WERI-Rb-1 (cell line): ENCODE results near the gene MACC1.

Experiments used
- DNase-seq: peaks from one replicate; pipeline ENCODE4 v3.0.0-alpha.2; 2020
- H3K27ac ChIP-seq: fragments of 250-450 bp; sonication (Bioruptor Pico); 2 replicates; pipeline ENCODE4 v1.5.1; 2020; ENCODE audit warnings: mild to moderate bottlenecking, moderate library complexity
- H3K27me3 ChIP-seq: fragments of 250-450 bp; sonication (Bioruptor Pico); 2 replicates; pipeline ENCODE4 v1.5.1; 2021; ENCODE audit warnings: mild to moderate bottlenecking, low read depth, moderate library complexity; ENCODE audit not compliant: insufficient read depth, severe bottlenecking
- H3K36me3 ChIP-seq: fragments of 250-450 bp; sonication (Bioruptor Pico); 2 replicates; pipeline ENCODE4 v1.5.1; 2020; ENCODE audit warnings: mild to moderate bottlenecking, moderate library complexity
- H3K4me3 ChIP-seq: 2 replicates; pipeline ENCODE4 v1.5.1; 2011; ENCODE audit warnings: low read depth, mild to moderate bottlenecking, control low read depth, low read length
- H3K9me3 ChIP-seq: fragments of 250-450 bp; sonication (Bioruptor Pico); 2 replicates; pipeline ENCODE4 v1.5.1; 2021; ENCODE audit warnings: mild to moderate bottlenecking, moderate library complexity; ENCODE audit not compliant: severe bottlenecking
- TF ChIP-seq, protein P1 (sequence below): IDR thresholded peaks from 2 replicates; pipeline ENCODE4 v1.5.1; 2011; ENCODE audit warnings: low read depth, mild to moderate bottlenecking, control low read depth, inconsistent platforms, low read length

The MACC1 gene

GRCh38 chr7:20228654-20229053 is 11.5 kb upstream of the MACC1 start:
- Histone ChIP-seq H3K4me3 (no peak overlapping the region), H3K27ac (no peak overlapping the region), H3K27me3 (no peaks in the 10 kb centered on the region), H3K9me3 (no peaks in the 10 kb centered on the region), H3K36me3 (no peaks in the 10 kb centered on the region)
- TF ChIP-seq, protein P1, sequence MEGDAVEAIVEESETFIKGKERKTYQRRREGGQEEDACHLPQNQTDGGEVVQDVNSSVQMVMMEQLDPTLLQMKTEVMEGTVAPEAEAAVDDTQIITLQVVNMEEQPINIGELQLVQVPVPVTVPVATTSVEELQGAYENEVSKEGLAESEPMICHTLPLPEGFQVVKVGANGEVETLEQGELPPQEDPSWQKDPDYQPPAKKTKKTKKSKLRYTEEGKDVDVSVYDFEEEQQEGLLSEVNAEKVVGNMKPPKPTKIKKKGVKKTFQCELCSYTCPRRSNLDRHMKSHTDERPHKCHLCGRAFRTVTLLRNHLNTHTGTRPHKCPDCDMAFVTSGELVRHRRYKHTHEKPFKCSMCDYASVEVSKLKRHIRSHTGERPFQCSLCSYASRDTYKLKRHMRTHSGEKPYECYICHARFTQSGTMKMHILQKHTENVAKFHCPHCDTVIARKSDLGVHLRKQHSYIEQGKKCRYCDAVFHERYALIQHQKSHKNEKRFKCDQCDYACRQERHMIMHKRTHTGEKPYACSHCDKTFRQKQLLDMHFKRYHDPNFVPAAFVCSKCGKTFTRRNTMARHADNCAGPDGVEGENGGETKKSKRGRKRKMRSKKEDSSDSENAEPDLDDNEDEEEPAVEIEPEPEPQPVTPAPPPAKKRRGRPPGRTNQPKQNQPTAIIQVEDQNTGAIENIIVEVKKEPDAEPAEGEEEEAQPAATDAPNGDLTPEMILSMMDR, result no peak
- no peak for DNase-seq

- Histone ChIP-seq H3K4me3 (no peak overlapping the region), H3K27ac (no peak overlapping the region)
- no peak for DNase-seq
These were observed 10.2 kb upstream of the MACC1 start for GRCh38 chr7:20227291-20227795.

DNA sequence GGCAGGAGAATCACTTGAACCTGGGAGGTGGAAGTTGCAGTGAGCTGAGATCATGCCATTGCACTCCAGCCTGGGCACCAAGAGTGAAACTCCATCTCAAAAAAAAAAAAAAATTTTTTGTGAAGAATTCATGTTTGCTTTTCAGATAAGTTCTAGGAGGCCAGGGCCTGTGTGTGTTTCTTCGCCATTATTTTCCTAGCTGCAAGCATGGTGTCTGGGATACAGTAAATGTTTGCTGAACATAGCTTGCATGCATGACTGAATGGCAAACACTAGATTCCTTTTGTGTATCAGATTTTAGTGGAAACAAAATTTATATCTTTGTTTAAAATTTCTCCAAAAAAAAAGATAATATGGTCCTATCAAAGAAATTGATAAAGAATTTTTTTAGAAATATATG is 9.7 kb upstream of the MACC1 start:
- H3K36me3 ChIP-seq, result no peaks in the 10 kb centered on the region
- H3K27ac ChIP-seq, result no peak overlapping the region

More at GRCh38 chr7:20227291-20227795, 10.2 kb upstream of the MACC1 start:
- Histone ChIP-seq H3K9me3 (no peaks in the 10 kb centered on the region), H3K27me3 (no peaks in the 10 kb centered on the region), H3K36me3 (no peaks in the 10 kb centered on the region)
- TF ChIP-seq, protein P1, result no peak

DNA sequence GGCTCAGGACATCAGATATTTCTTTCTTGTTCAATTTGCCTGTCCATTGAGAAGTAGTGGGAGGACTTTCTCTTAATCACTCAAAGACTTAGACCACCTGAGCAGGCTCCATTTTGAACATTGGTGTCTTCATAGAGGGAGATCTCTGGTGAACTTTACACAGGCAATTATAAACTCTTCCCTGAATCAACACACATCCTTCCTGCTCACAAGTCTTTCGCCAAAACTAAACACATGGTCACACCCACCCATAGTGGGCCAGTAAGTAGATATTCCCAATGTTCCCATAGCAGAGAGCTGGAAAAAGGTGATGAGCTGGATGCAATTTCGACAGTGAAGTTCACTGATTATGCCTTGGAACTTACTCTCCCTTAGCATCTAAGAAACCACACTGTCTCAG is 8.2 kb upstream of the MACC1 start:
- Histone ChIP-seq H3K27ac (no peak overlapping the region), H3K4me3 (no peak overlapping the region), H3K36me3 (no peaks in the 10 kb centered on the region), H3K9me3 (no peaks in the 10 kb centered on the region), H3K27me3 (no peaks in the 10 kb centered on the region)
- TF ChIP-seq, protein P1, result no peak
- no peak for DNase-seq

More for the DNA sequence above, 9.7 kb upstream of the MACC1 start:
- TF ChIP-seq, protein P1, result no peak
- no peak for DNase-seq
- no peak overlapping the region for H3K4me3 ChIP-seq
- no peaks in the 10 kb centered on the region for H3K27me3 ChIP-seq
- H3K9me3 ChIP-seq, result no peaks in the 10 kb centered on the region

- no peak for DNase-seq
- Histone ChIP-seq H3K4me3 (no peak overlapping the region), H3K36me3 (no peaks in the 10 kb centered on the region), H3K9me3 (no peaks in the 10 kb centered on the region), H3K27ac (no peak overlapping the region), H3K27me3 (no peaks in the 10 kb centered on the region)
- TF ChIP-seq, protein P1, result no peak
These were observed 6.8 kb upstream of the MACC1 start for GRCh38 chr7:20224025-20224424.

GRCh38 chr7:20223356-20223755 is 6.2 kb upstream of the MACC1 start:
- no peaks in the 10 kb centered on the region for H3K36me3 ChIP-seq
- no peaks in the 10 kb centered on the region for H3K27me3 ChIP-seq
- H3K9me3 ChIP-seq, result no peaks in the 10 kb centered on the region
- no peak overlapping the region for H3K27ac ChIP-seq
- TF ChIP-seq, protein P1, result no peak
- DNase-seq, result no peak
- no peak overlapping the region for H3K4me3 ChIP-seq
